Trophoblast cell (in vitro differentiated cells and primary cell): Measurements from ENCODE around the gene VPS8.
"Not testable (repeated sequence)": the region's sequence is repeated elsewhere in the genome, so short reads cannot be mapped to it uniquely, and the experiment has no call there.

Experiments
- DNase-seq, 2 donors: peaks; one replicate each; pipeline ENCODE4 v3.0.0-alpha.2; 2016
- H2AFZ ChIP-seq: 2 replicates; pipeline ENCODE4 v1.6.1; 2013; ENCODE audit warnings: low read length, moderate library complexity, mild to moderate bottlenecking; ENCODE audit not compliant: insufficient read depth, poor library complexity
- H2AK5ac ChIP-seq: 2 replicates; pipeline ENCODE4 v1.6.1; 2013; ENCODE audit warnings: mild to moderate bottlenecking, low read length
- H2BK120ac ChIP-seq: 2 replicates; pipeline ENCODE4 v1.6.1; 2013; ENCODE audit warnings: low read length, mild to moderate bottlenecking, moderate library complexity; ENCODE audit not compliant: insufficient read depth, poor library complexity
- H2BK12ac ChIP-seq: 2 replicates; pipeline ENCODE4 v1.6.1; 2013; ENCODE audit warnings: mild to moderate bottlenecking, low read length, moderate library complexity
- H2BK5ac ChIP-seq: 2 replicates; pipeline ENCODE4 v1.6.1; 2013; ENCODE audit warnings: low read length, low read depth, moderate library complexity, mild to moderate bottlenecking; ENCODE audit not compliant: poor library complexity
- H3K14ac ChIP-seq: 2 replicates; pipeline ENCODE4 v1.6.1; 2013; ENCODE audit warnings: mild to moderate bottlenecking, low read length
- H3K18ac ChIP-seq: 2 replicates; pipeline ENCODE4 v1.6.1; 2013; ENCODE audit warnings: mild to moderate bottlenecking, low read length
- H3K23ac ChIP-seq: 2 replicates; pipeline ENCODE4 v1.6.1; 2013; ENCODE audit warnings: low read length
- H3K27ac ChIP-seq: 2 replicates; pipeline ENCODE4 v1.5.1; 2013; ENCODE audit warnings: low read depth, mild to moderate bottlenecking, inconsistent platforms, low read length, moderate library complexity
- H3K27me3 ChIP-seq: 2 replicates; pipeline ENCODE4 v1.6.1; 2013; ENCODE audit warnings: inconsistent platforms, mild to moderate bottlenecking, low read length, moderate library complexity; ENCODE audit not compliant: insufficient read depth
- H3K36me3 ChIP-seq, 2 experiments: 1 replicate in 1 of 2; 2 replicates in 1 of 2; pipeline ENCODE4 v1.6.1; 2013; ENCODE audit warnings: low read length in 2 of 2, mild to moderate bottlenecking in 2 of 2, moderate library complexity in 1 of 2; ENCODE audit not compliant: insufficient read depth in 2 of 2, control insufficient read depth in 1 of 2
- H3K4ac ChIP-seq: 2 replicates; pipeline ENCODE4 v1.6.1; 2013; ENCODE audit warnings: low read depth, mild to moderate bottlenecking, low read length, moderate library complexity
- H3K4me1 ChIP-seq, 2 experiments: 1 replicate in 1 of 2; 2 replicates in 1 of 2; pipeline ENCODE4 v1.6.1; 2013; ENCODE audit warnings: low read length in 2 of 2, mild to moderate bottlenecking in 2 of 2, moderate library complexity in 1 of 2; ENCODE audit not compliant: insufficient read depth in 2 of 2, control insufficient read depth in 1 of 2
- H3K4me2 ChIP-seq: 2 replicates; pipeline ENCODE4 v1.6.1; 2013; ENCODE audit warnings: inconsistent platforms, mild to moderate bottlenecking, low read length, moderate library complexity
- H3K4me3 ChIP-seq: 2 replicates; pipeline ENCODE4 v1.5.1; 2013; ENCODE audit warnings: mild to moderate bottlenecking, low read depth, low read length, inconsistent platforms
- H3K79me1 ChIP-seq: one replicate; pipeline ENCODE4 v1.6.1; 2013; ENCODE audit warnings: low read length
- H3K79me2 ChIP-seq: 2 replicates; pipeline ENCODE4 v1.6.1; 2013; ENCODE audit warnings: low read length, mild to moderate bottlenecking; ENCODE audit not compliant: control insufficient read depth, insufficient read depth, poor library complexity
- H3K9ac ChIP-seq: 2 replicates; pipeline ENCODE4 v1.6.1; 2013; ENCODE audit warnings: mild to moderate bottlenecking, low read length
- H3K9me3 ChIP-seq: 2 replicates; pipeline ENCODE4 v1.6.1; 2013; ENCODE audit warnings: low read depth, mild to moderate bottlenecking, control low read depth, inconsistent platforms, low read length; ENCODE audit not compliant: insufficient read depth
- H4K12ac ChIP-seq: 2 replicates; pipeline ENCODE4 v1.6.1; 2013; ENCODE audit warnings: low read depth, mild to moderate bottlenecking, low read length, moderate library complexity
- H4K8ac ChIP-seq: 2 replicates; pipeline ENCODE4 v1.6.1; 2013; ENCODE audit warnings: low read depth, mild to moderate bottlenecking, low read length, moderate library complexity
- H4K91ac ChIP-seq: one replicate; pipeline ENCODE4 v1.6.1; 2013; ENCODE audit warnings: low read depth, mild to moderate bottlenecking, low read length, moderate library complexity
- WGBS: extraction: QIAGEN DNeasy Blood & Tissue Kit; methylation state at CpG from one replicate; pipeline ENCODE4 v1.1.7; 2013; ENCODE audit warnings: missing lambda C conversion rate; ENCODE audit not compliant: insufficient read length, insufficient coverage; ENCODE audit errors: extremely low coverage; 5-methylcytosine and 5-hydroxymethylcytosine counted together

The VPS8 gene

DNA sequence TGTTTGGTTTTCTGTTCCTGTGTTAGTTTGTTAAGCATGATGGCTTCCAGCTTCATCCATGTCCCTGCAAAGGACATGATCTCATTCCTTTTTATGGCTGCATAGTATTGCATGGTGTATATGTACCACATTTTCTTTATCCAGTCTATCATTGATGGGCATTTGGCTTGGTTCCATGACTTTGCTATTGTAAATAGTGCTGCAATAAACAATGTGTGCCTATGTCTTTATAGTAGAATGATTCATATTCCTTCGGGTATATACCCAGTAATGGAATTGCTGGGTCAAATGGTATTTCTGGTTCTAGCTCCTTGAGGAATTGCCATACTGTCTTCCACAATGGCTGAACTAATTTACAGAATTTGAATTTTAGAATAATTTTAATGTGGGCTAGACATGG, 138.8 kb downstream of the VPS8 start:
- peaks cover 9 to 12% of the 10 kb centered on the region in 2 experiments for H3K4me1 ChIP-seq
- H3K18ac ChIP-seq, H2BK120ac ChIP-seq, H3K4ac ChIP-seq, H3K4me3 ChIP-seq, DNase-seq, H2AK5ac ChIP-seq, H3K4me2 ChIP-seq, H3K36me3 ChIP-seq, H4K12ac ChIP-seq, H2BK12ac ChIP-seq, H3K27ac ChIP-seq, H3K14ac ChIP-seq, H3K23ac ChIP-seq, H3K79me2 ChIP-seq, H4K91ac ChIP-seq, H3K79me1 ChIP-seq, H3K9ac ChIP-seq, H3K9me3 ChIP-seq, H4K8ac ChIP-seq, H3K27me3 ChIP-seq, H2BK5ac ChIP-seq, H2AFZ ChIP-seq: not testable (repeated sequence)
- no CpG with 5 or more reads among the region's 1 CpG for WGBS

DNA sequence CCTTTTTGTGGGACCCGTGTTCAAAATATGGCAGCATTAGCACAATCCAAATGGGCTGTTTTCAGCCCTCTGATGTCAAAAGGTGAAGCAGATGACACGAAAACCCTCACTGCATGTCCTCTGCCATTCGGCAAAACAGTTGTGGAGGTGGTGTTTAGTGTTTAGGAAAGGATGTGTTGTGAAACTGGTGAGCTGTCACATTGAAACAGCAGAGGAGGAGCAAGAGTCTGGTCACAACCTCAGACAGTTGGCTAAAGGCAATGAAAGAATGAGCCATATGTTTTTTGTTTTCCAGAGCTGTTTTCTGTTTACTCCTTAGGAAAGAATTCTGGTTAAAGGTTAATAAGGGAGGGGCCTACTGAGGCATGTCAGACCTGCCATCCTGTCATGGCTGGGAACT, 140.7 kb downstream of the VPS8 start:
- H2AK5ac ChIP-seq = no peak overlapping the region
- WGBS = no CpG with 5 or more reads among the region's 3 CpGs
- peak overlapping the region; percentile 10 for H3K27ac ChIP-seq
- H3K4ac ChIP-seq = no peak overlapping the region
- H2BK12ac ChIP-seq = no peak overlapping the region
- peak overlapping the region; percentile 12 for H3K4me2 ChIP-seq
- H4K12ac ChIP-seq = no peak overlapping the region
- no peak overlapping the region for H2AFZ ChIP-seq
- H3K14ac ChIP-seq = no peak overlapping the region
- H3K18ac ChIP-seq = no peak overlapping the region
- no peak overlapping the region for H4K91ac ChIP-seq
- H2BK120ac ChIP-seq = no peak overlapping the region
- H3K4me1 ChIP-seq = peaks cover 9 to 12% of the 10 kb centered on the region in 2 experiments
- DNase-seq = peak in 1 of 2 donors; percentile 32
- no peak overlapping the region for H3K9ac ChIP-seq
- H3K79me1 ChIP-seq = no peaks in the 10 kb centered on the region
- H3K4me3 ChIP-seq = no peak overlapping the region
- no peaks in the 10 kb centered on the region for H3K36me3 ChIP-seq
- peak overlapping the region; percentile 38 for H4K8ac ChIP-seq
- no peak overlapping the region for H3K23ac ChIP-seq
- H3K79me2 ChIP-seq = no peaks in the 10 kb centered on the region
- H3K27me3 ChIP-seq = no peaks in the 10 kb centered on the region
- H2BK5ac ChIP-seq = no peak overlapping the region
- no peaks in the 10 kb centered on the region for H3K9me3 ChIP-seq

DNA sequence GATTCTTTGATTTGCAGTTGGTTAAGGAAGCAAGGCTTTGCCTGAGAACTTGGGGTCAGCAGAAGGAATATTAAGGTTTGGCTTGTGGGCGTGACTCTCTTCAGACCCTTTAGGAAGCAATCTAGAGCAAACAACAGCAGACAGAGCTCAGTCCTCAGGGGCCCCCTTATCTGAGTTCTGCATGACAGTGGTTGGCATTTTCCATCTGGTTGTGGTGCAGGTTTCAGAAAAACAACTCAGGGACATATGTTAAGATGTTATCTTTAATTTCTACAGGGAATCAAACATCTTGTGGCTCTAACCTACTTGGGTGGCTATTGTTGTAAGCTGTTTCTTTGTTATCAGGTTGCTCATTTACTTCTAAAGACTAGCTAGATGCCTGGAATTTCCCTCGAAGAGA, 141.4 kb downstream of the VPS8 start:
- H3K27me3 ChIP-seq = no peaks in the 10 kb centered on the region
- no peak overlapping the region for H3K4me3 ChIP-seq
- H2AK5ac ChIP-seq = no peak overlapping the region
- H3K4me2 ChIP-seq = no peak overlapping the region
- WGBS = no CpG with 5 or more reads among the region's 2 CpGs
- no peak overlapping the region for H2AFZ ChIP-seq
- no peak overlapping the region for H3K18ac ChIP-seq
- H3K4ac ChIP-seq = no peak overlapping the region
- H3K14ac ChIP-seq = no peak overlapping the region
- no peak overlapping the region for H3K23ac ChIP-seq
- H4K91ac ChIP-seq = no peak overlapping the region
- peaks cover 9 to 12% of the 10 kb centered on the region in 2 experiments for H3K4me1 ChIP-seq
- H3K79me2 ChIP-seq = no peaks in the 10 kb centered on the region
- H3K27ac ChIP-seq = peak overlapping the region; percentile 56
- no peak overlapping the region for H4K12ac ChIP-seq
- H3K36me3 ChIP-seq = no peaks in the 10 kb centered on the region
- H4K8ac ChIP-seq = no peak overlapping the region
- no peaks in the 10 kb centered on the region for H3K9me3 ChIP-seq
- no peak overlapping the region for H3K9ac ChIP-seq
- no peaks in the 10 kb centered on the region for H3K79me1 ChIP-seq
- no peak for DNase-seq
- H2BK120ac ChIP-seq = no peak overlapping the region
- H2BK5ac ChIP-seq = no peak overlapping the region
- no peak overlapping the region for H2BK12ac ChIP-seq

DNA sequence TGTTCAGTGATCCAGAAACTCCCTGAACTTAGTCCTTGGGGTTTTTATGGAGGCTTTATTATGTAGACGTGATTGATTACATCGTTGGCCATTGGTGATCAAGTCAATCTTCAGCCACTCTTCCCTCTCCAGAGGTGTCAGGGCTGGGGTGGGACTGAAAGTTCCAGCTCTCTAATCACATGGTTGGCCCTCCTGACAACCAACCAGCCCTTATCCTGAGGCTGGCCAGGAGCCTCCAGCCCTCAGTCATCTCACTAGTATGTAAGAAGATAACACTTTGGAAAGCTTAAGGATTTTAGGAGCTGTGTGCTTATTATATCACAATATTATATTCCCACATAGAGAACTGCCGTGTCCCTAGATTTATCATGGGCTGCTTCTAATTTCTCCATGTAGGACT, 142.3 kb downstream of the VPS8 start:
- H3K79me1 ChIP-seq = no peaks in the 10 kb centered on the region
- H2BK12ac ChIP-seq = no peak overlapping the region
- H2BK5ac ChIP-seq = no peak overlapping the region
- H2AFZ ChIP-seq = no peak overlapping the region
- no peak overlapping the region for H3K9ac ChIP-seq
- H4K8ac ChIP-seq = no peak overlapping the region
- no peaks in the 10 kb centered on the region for H3K9me3 ChIP-seq
- H4K91ac ChIP-seq = no peak overlapping the region
- DNase-seq = peak in 1 of 2 donors; percentile 10
- H3K23ac ChIP-seq = no peak overlapping the region
- H3K18ac ChIP-seq = no peak overlapping the region
- H3K79me2 ChIP-seq = no peaks in the 10 kb centered on the region
- H2BK120ac ChIP-seq = no peak overlapping the region
- H3K4me2 ChIP-seq = no peak overlapping the region
- no peaks in the 10 kb centered on the region for H3K27me3 ChIP-seq
- H3K27ac ChIP-seq = no peak overlapping the region
- H4K12ac ChIP-seq = no peak overlapping the region
- peaks cover 9 to 12% of the 10 kb centered on the region in 2 experiments for H3K4me1 ChIP-seq
- H3K4ac ChIP-seq = no peak overlapping the region
- no peak overlapping the region for H3K14ac ChIP-seq
- WGBS = no CpG with 5 or more reads among the region's 3 CpGs
- no peak overlapping the region for H2AK5ac ChIP-seq
- no peaks in the 10 kb centered on the region for H3K36me3 ChIP-seq
- no peak overlapping the region for H3K4me3 ChIP-seq
